KBM-7 (cell line): Measurements from ENCODE around the gene KRTAP5-7.
"Not testable (repeated sequence)": the region's sequence is repeated elsewhere in the genome, so short reads cannot be mapped to it uniquely, and the experiment has no call there.

ENCODE experiments used
- DNase-seq: peaks from one replicate; pipeline ENCODE4 v3.0.0-alpha.2; 2015
- in situ Hi-C: fragments of 300-500 bp; cut with MboI; formaldehyde crosslinking; loops from 2 replicates; pipeline ENCODE4 v1.14.3; 2020; ENCODE audit warnings: low sequenced_read_pairs, low pct_unique_long_range_greater_than_20kb, mixed read lengths

KRTAP5-7 gene

GRCh38 chr11:71548716-71549151, 21.7 kb downstream of the KRTAP5-7 start:
- DNase-seq: no peak
- in situ Hi-C loops: no loop called here

GRCh38 chr11:71551711-71552110, 24.6 kb downstream of the KRTAP5-7 start:
- peak; percentile 40 for DNase-seq
- in situ Hi-C loops: no loop called here

- DNase-seq: no peak
- in situ Hi-C loops: no loop called here
Measured at GRCh38 chr11:71554996-71555395, 27.9 kb downstream of the KRTAP5-7 start.

GRCh38 chr11:71555508-71555907, 28.4 kb downstream of the KRTAP5-7 start:
- no peak for DNase-seq
- in situ Hi-C loops: no loop called here

GRCh38 chr11:71556018-71556417, 29.0 kb downstream of the KRTAP5-7 start:
- DNase-seq: no peak
- in situ Hi-C loops: no loop called here

- in situ Hi-C loops: no loop called here
- no peak for DNase-seq
Measured at GRCh38 chr11:71557257-71557656, 30.2 kb downstream of the KRTAP5-7 start.

GRCh38 chr11:71558996-71559395, 31.9 kb downstream of the KRTAP5-7 start:
- in situ Hi-C loops: no loop called here
- DNase-seq: no peak

GRCh38 chr11:71562120-71562519, 35.1 kb downstream of the KRTAP5-7 start:
- DNase-seq: no peak
- in situ Hi-C loops: no loop called here

- peak; percentile 70 for DNase-seq
- in situ Hi-C loops: no loop called here
Measured at GRCh38 chr11:71563406-71563805, 36.3 kb downstream of the KRTAP5-7 start.

- DNase-seq: no peak
- in situ Hi-C loops: no loop called here
Measured at GRCh38 chr11:71564430-71564829, 37.4 kb downstream of the KRTAP5-7 start.

- DNase-seq: no peak
- in situ Hi-C loops: no loop called here
Measured at GRCh38 chr11:71565263-71565662, 38.2 kb downstream of the KRTAP5-7 start, which contains the start of gene KRTAP5-10. TSS of gene KRTAP5-10 (plus strand) at chr11:71565563. CDS start at chr11:71565588, 25 bp downstream.

GRCh38 chr11:71566081-71566620, 39.1 kb downstream of the KRTAP5-7 start:
- DNase-seq: no peak
- in situ Hi-C loops: no loop called here

GRCh38 chr11:71566626-71567599, 39.8 kb downstream of the KRTAP5-7 start:
- DNase-seq, in situ Hi-C loops: not testable (repeated sequence)

GRCh38 chr11:71567633-71568032, 40.6 kb downstream of the KRTAP5-7 start:
- DNase-seq, in situ Hi-C loops: not testable (repeated sequence)

- in situ Hi-C loops: no loop called here
- no peak for DNase-seq
Measured at GRCh38 chr11:71568704-71569349, 41.8 kb downstream of the KRTAP5-7 start.

GRCh38 chr11:71571101-71571850, 44.2 kb downstream of the KRTAP5-7 start:
- DNase-seq, in situ Hi-C loops: not testable (repeated sequence)

- in situ Hi-C loops: no loop called here
- DNase-seq: no peak
Measured at GRCh38 chr11:71572811-71573210, 45.7 kb downstream of the KRTAP5-7 start.

- no peak for DNase-seq
- in situ Hi-C loops: no loop called here
Measured at GRCh38 chr11:71574418-71574817, 47.4 kb downstream of the KRTAP5-7 start.

- no peak for DNase-seq
Measured at GRCh38 chr11:71575723-71576424, 48.8 kb downstream of the KRTAP5-7 start.

More at GRCh38 chr11:71575723-71576424, 48.8 kb downstream of the KRTAP5-7 start:
- in situ Hi-C loops: no loop called here
